ENCODE data around the gene ANKRD13A.

The ANKRD13A gene

GRCh38 chr12:109998904-109999648 lies at the start of gene ANKRD13A:
Gene ANKRD13A (plus strand): TSS chr12:109999430. CDS start chr12:109999689, 259 bp downstream.
- DNase-seq = peak; percentile 99

GRCh38 chr12:109950625-109951024 lies 48.6 kb upstream of the ANKRD13A start:
- no peak for DNase-seq

DNA sequence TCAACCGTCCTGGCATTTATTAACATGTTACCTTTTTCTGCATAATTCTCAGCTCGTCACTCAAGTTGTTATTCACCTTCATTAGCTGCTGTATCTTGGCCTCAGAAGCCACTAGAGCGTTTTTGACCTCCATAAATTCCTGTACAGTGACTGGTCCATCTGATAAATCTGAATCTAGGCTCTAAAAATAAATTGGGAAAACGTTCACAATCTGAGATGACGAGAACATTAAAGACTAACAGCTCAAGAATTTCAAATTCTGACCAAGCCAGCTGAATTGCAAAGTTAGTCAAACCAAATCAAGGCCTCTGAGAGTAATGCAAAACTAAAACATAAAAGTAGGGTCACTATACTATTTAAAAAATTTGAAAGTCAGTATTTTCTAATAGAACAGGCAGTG lies 48.1 kb upstream of the ANKRD13A start:
- no peak for DNase-seq

GRCh38 chr12:109951751-109952150 lies 47.5 kb upstream of the ANKRD13A start:
- DNase-seq = no peak

GRCh38 chr12:109952160-109952858 lies 46.9 kb upstream of the ANKRD13A start:
- no peak for DNase-seq

- DNase-seq = no peak
Observed at GRCh38 chr12:109952873-109953272, 46.4 kb upstream of the ANKRD13A start.

DNA sequence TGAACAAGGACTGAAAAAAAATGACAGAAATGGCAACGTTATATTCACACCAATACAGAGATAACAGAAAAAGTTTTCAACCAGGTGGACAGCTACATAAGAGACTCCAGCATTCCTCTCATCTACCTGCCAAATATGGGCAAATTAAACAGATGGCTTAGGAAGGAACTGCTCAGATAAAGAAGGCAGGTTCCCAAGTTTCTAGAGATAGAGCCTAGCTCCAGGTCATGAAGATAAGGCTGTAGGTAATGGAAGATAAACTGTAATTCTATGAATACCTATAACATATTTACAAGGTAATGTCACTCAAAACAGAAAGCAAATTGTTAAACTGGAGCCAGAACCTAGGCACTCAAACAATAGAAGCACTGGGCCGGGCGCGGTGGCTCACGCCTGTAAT lies 45.6 kb upstream of the ANKRD13A start:
- DNase-seq = no peak

DNA sequence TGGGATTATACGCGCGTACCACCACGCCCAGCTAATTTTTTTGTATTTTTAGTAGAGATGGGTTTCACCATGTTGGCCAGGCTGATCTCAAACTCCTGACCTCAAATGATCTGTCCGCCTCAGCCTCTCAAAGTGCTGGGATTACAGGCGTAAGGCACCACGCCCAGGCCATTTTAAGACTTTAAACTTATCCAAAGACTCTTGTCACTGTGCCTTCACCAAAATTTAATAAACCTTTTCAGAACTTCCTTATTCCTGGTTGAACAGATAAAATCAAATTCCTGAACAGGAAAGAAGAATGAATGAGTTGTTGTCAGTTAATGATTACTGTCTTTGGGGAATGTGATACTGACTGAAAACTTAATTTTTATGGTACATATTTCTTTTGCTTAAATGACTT lies 40.9 kb upstream of the ANKRD13A start:
- no peak for DNase-seq

DNA sequence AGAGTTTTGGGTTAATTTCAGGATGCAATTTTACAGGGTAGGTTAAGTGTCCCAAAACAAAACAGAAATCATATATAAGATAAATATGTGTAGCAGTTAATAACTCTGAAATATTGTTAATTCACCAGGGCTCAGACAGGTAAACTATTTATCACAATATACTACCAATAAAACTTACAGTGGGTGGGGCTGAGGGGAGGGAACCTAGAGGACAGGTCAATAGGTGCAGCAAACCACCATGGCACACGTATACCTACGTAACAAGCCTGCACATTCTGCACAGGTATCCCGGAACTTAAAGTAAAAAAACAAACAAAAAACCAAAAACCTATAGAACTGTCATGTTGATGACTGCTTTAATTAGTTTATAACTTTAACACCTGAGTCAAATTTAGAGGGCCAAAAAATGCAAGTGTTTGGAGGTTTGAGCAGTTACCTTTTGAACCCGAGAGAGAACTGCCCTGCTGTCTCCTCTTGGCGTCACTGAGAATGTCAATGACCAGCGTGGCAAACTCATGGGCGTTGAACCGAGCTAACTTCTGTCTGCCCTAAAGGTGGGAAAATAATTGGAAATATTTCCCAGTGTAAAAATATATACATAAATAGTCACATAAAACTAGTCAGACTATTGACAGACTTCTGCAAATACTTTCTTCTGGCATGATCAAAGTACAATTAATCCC lies 39.7 kb upstream of the ANKRD13A start:
- DNase-seq = no peak

DNA sequence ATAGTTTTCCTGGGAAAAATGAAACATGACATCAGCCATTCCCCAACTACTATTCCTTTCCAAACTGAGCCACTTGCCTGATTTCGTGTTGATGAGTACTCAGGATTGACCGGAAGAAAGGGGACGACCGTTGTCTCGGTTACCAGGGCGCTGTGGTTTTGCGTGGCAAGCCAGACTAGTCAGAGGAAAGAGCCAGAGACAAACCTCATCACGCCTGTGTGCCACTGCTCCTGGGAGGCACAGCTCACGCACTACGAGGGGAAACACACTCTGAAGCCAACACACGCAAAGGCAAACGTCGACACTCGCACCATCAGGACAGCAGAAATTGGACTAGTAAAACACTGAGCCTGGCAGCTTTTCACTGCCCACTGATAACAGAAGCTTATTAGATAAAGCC lies 38.0 kb upstream of the ANKRD13A start:
- no peak for DNase-seq

GRCh38 chr12:109961612-109962011 lies 37.6 kb upstream of the ANKRD13A start:
- DNase-seq = no peak

DNA sequence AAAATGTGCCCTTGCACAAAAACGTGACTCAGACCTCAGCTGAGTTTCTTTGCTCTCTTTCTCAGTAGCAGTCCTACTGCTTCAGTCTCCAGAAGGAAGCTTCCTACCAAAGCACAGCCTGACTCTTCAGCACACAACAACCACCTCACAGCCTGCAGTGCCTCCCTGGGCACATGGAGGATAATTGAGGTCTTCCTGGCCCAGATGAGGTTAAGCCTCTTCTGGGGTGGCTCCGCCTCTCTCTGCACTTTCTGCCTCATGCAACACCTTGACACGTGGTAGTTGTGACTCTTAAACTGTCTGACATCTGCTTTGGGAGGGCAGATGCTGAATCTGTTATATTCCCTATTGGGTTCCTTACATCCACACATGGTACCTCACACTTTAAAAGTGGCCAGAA lies 36.8 kb upstream of the ANKRD13A start:
- no peak for DNase-seq

DNA sequence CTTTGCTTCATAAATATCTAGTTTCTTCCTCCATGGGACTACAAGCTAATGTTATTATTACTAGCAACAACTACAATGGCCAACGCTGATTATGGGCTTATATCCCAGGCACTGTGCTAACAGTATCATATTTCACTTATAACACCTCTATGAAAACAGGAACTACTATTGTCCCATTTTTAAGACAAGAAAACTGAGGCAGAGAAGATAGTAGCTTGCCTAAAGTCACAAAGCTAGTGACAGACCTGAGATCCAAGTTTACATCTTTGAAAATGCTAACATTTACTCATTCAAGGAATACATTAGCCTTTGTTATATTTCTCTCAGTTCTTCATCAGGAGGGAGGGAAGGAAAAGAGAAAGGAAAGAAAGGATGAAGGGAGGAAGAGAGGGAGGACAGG lies 35.9 kb upstream of the ANKRD13A start:
- no peak for DNase-seq

- no peak for DNase-seq
Observed at GRCh38 chr12:109963743-109964429, 35.3 kb upstream of the ANKRD13A start.

DNA sequence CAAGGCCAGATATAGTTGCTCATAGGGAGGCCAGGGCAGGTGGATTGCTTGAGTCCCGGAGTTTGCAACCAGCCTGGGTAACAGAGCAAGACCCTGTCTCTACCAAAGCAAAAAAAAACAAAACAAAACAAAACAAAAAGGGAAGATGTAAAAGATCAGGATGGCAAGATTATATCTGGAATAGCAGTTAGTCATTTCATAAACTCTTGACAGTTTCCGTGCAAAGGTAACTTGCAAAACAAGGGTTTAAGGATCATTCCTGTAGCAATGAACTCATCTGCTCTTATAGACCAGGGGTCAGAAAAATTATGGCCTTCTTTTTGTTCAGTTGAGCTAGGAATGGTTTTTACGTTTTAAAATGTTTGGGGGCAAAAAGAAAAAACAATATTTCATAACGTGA lies 32.7 kb upstream of the ANKRD13A start:
- DNase-seq = no peak

GRCh38 chr12:109967383-109968031 lies 31.7 kb upstream of the ANKRD13A start:
- DNase-seq = no peak

GRCh38 chr12:109968032-109968420 lies 31.2 kb upstream of the ANKRD13A start:
- DNase-seq = no peak

DNA sequence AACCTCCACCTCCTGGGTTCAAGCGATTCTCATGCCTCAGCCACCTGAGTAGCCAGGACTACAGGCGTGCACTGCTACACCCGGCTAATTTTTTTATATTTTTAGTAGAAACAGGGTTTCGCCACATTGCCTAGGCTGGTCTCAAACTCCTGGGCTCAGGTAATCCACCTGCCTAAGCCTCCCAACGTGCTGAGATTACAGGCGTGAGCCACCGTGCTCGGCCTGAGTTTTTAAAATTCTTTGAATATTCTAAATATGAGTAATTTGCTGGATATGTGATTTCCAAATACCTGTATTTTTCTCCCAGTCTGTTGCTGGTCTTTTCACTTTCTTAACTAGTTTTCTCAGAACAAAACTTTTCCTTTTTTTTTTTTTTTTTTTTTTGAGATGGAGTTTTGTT lies 30.4 kb upstream of the ANKRD13A start:
- no peak for DNase-seq

- no peak for DNase-seq
Observed at GRCh38 chr12:109972821-109973220, 26.4 kb upstream of the ANKRD13A start.

DNA sequence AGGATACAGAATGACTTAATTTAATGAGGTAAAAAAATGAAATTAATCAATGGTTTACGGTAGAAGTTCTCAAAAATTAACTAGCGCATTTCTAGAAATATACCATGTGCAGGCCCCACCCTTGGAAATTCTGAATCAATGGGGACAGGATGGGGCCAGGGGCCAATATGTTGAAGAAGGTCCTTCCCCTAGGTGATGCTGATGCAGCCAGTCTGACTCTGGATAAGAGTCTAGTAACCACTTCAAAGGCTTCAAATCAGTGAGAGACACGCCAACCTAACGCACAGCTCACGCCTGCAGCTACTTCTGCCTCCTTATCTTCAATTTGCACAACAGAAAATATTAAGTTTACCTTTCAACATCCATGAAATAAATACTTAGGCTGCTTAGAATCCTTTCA lies 17.9 kb upstream of the ANKRD13A start:
- no peak for DNase-seq

GRCh38 chr12:109982210-109982609 lies 17.0 kb upstream of the ANKRD13A start:
- no peak for DNase-seq

- no peak for DNase-seq
Observed at GRCh38 chr12:109983432-109984142, 15.6 kb upstream of the ANKRD13A start.

All from retina (tissue), 1 donor.